Tibial nerve (tissue), 4 donors: Measurements from ENCODE around the gene KIAA0753. TPM values are rescaled to one million over a fixed set of nuclear protein-coding genes. Genes with fewer than 3 reads are reported as not detected.

Experiments
- DNase-seq, 2 donors: peaks; one replicate each; pipeline ENCODE4 v3.0.0-alpha.2; 2019; ENCODE audit warnings: low spot score in 2 of 2
- H3K27ac ChIP-seq, 4 donors: fragments of 200-600 bp; sonication (generic) in 3 of 4; one replicate each; pipeline ENCODE4 v1.5.1; 2017 to 2019; ENCODE audit warnings: mild to moderate bottlenecking in 1 of 4
- H3K27me3 ChIP-seq, 2 donors: fragments of 200-600 bp; sonication (generic) in 1 of 2; one replicate each; pipeline versions ENCODE4 v1.5.1 to v1.6.0; 2017 to 2019
- H3K36me3 ChIP-seq, 3 donors: fragments of 200-600 bp; sonication (generic); one replicate each; pipeline ENCODE4 v1.5.1; 2018 to 2019
- H3K4me1 ChIP-seq, 4 donors: fragments of 200-600 bp; sonication (generic) in 3 of 4; one replicate each; pipeline ENCODE4 v1.5.1; 2017 to 2019
- H3K4me3 ChIP-seq, 4 donors: fragments of 200-600 bp; sonication (generic) in 3 of 4; one replicate each; pipeline ENCODE4 v1.5.1; 2017 to 2019; ENCODE audit warnings: mild to moderate bottlenecking in 1 of 4, moderate library complexity in 1 of 4
- H3K9me3 ChIP-seq, 4 donors: fragments of 200-600 bp; sonication (generic) in 3 of 4; one replicate each; pipeline ENCODE4 v1.5.1; 2017 to 2019
- CTCF ChIP-seq, 5 experiments: fragments of 200-600 bp in 3 of 5; fragments of 450-650 bp in 2 of 5; sonication (generic) in 3 of 5; IDR thresholded peaks; one replicate each; pipeline ENCODE4 v1.5.1; 2016 to 2019; ENCODE audit warnings: antibody characterized with exemption in 5 of 5, mild to moderate bottlenecking in 3 of 5, moderate library complexity in 2 of 5
- EP300 ChIP-seq, 2 donors: sonication (generic); formaldehyde crosslinking; IDR thresholded peaks; one replicate each; pipeline ENCODE4 v1.6.1; 2017; ENCODE audit warnings: antibody characterized with exemption in 2 of 2, mild to moderate bottlenecking in 1 of 2
- POLR2A ChIP-seq, 2 donors: fragments of 450-650 bp; IDR thresholded peaks; one replicate each; pipeline ENCODE4 v1.6.1; 2017; ENCODE audit warnings: antibody characterized with exemption in 2 of 2, mild to moderate bottlenecking in 2 of 2, moderate library complexity in 2 of 2
- WGBS, 2 donors: methylation state at CpG; one replicate each; pipeline ENCODE4 v1.1.5; 2018; 5-methylcytosine and 5-hydroxymethylcytosine counted together
- total RNA-seq, 4 donors: library from RNA; depleted of rRNA; stranded (reverse); fragments of >200 nt; gene quantifications; one replicate each; pipeline ENCODE4 v1.1.0, GENCODE V29; 2016

The KIAA0753 gene
- total RNA-seq, 4 donors from 2014 or later = 14.1 to 24.0 (median 16.9) TPM

- Histone ChIP-seq H3K27me3 (no peaks in the 10 kb centered on the region), H3K27ac (no peak overlapping the region), H3K4me3 (no peak overlapping the region), H3K36me3 (no peaks in the 10 kb centered on the region), H3K9me3 (no peaks in the 10 kb centered on the region), H3K4me1 (no peaks in the 10 kb centered on the region)
- 93 to 97% methylated on average over 3 of the region's 3 CpGs for WGBS, 2 donors
- TF ChIP-seq EP300 (IDR thresholded peaks at IDR 0.05) (no peak), CTCF (IDR thresholded peaks at IDR 0.05) (no peak), POLR2A (IDR thresholded peaks at IDR 0.05) (no peak)
- DNase-seq = no peak
These were observed 43.4 kb upstream of the KIAA0753 start for GRCh38 chr17:6683730-6684459.

GRCh38 chr17:6683081-6683684, 42.7 kb upstream of the KIAA0753 start:
- Histone ChIP-seq H3K4me1 (no peaks in the 10 kb centered on the region), H3K9me3 (no peaks in the 10 kb centered on the region), H3K36me3 (no peaks in the 10 kb centered on the region), H3K4me3 (no peak overlapping the region), H3K27me3 (peaks cover 0 to 7% of the 10 kb centered on the region in 2 donors), H3K27ac (no peak overlapping the region)
- TF ChIP-seq EP300 (IDR thresholded peaks at IDR 0.05) = no peak
- TF ChIP-seq CTCF (IDR thresholded peaks at IDR 0.05) = no peak
- no peak for TF ChIP-seq POLR2A (IDR thresholded peaks at IDR 0.05)
- 87 to 97% methylated on average over 3 of the region's 3 CpGs for WGBS, 2 donors
- DNase-seq = no peak

- Histone ChIP-seq H3K27me3 (peaks cover 0 to 15% of the 10 kb centered on the region in 2 donors), H3K4me1 (no peaks in the 10 kb centered on the region), H3K27ac (no peak overlapping the region), H3K4me3 (no peak overlapping the region), H3K36me3 (no peaks in the 10 kb centered on the region), H3K9me3 (no peaks in the 10 kb centered on the region)
- TF ChIP-seq CTCF (IDR thresholded peaks at IDR 0.05) (no peak), EP300 (IDR thresholded peaks at IDR 0.05) (no peak), POLR2A (IDR thresholded peaks at IDR 0.05) (no peak)
- WGBS, 2 donors = 82 to 86% methylated on average over 4 of the region's 4 CpGs
- no peak for DNase-seq
These were observed 41.8 kb upstream of the KIAA0753 start for GRCh38 chr17:6682339-6682738.

- TF ChIP-seq CTCF (IDR thresholded peaks at IDR 0.05) (no peak), EP300 (IDR thresholded peaks at IDR 0.05) (no peak), POLR2A (IDR thresholded peaks at IDR 0.05) (no peak)
- Histone ChIP-seq H3K4me1 (no peaks in the 10 kb centered on the region), H3K36me3 (no peaks in the 10 kb centered on the region), H3K27ac (no peak overlapping the region), H3K4me3 (no peak overlapping the region), H3K27me3 (peaks cover 0 to 22% of the 10 kb centered on the region in 2 donors), H3K9me3 (no peaks in the 10 kb centered on the region)
- DNase-seq = no peak
- 72 to 81% methylated on average over 5 of the region's 5 CpGs for WGBS, 2 donors
These were observed 41.2 kb upstream of the KIAA0753 start for GRCh38 chr17:6681671-6682070.

GRCh38 chr17:6681176-6681575, 40.7 kb upstream of the KIAA0753 start:
- Histone ChIP-seq H3K9me3 (no peaks in the 10 kb centered on the region), H3K4me3 (no peak overlapping the region), H3K27me3 (peaks cover 0 to 22% of the 10 kb centered on the region in 2 donors), H3K27ac (no peak overlapping the region), H3K4me1 (no peaks in the 10 kb centered on the region), H3K36me3 (no peaks in the 10 kb centered on the region)
- WGBS, 2 donors = 69 to 75% methylated on average over 4 of the region's 4 CpGs
- no peak for DNase-seq
- TF ChIP-seq CTCF (IDR thresholded peaks at IDR 0.05) = no peak
- no peak for TF ChIP-seq EP300 (IDR thresholded peaks at IDR 0.05)
- TF ChIP-seq POLR2A (IDR thresholded peaks at IDR 0.05) = no peak
